ENCODE data around the gene IGSF9B. TPM values are rescaled to one million over a fixed set of nuclear protein-coding genes. Genes with fewer than 3 reads are reported as not detected.

IGSF9B gene
- total RNA-seq, 1 donor from 2014 or later, result 10.1 TPM

DNA sequence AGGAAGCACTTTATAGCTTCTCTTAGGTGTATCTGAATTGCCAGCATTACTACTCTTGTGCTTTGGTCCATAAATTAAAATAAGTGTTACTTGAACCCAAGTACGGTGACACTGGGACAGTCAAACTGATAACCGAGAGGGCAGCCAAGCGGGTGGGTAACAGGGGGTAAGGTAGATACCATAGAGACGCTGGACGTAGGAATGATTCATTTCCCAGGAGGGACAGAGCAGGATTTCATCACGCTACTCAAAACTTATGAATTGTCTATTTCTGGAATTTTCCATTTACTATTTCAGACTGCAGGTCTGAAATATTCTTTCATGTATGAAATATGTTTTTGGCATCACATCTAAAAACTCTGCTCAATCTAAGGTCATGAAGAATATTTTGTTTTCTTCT, 96.6 kb downstream of the IGSF9B start:
- no peaks in the 10 kb centered on the region for H3K9me3 ChIP-seq
- intact Hi-C loops (cut with DNase I), result no loop called here
- H3K27ac ChIP-seq, result no peak overlapping the region

More for the DNA sequence above, 96.6 kb downstream of the IGSF9B start:
- Histone ChIP-seq H3K27me3 (no peaks in the 10 kb centered on the region), H3K36me3 (no peaks in the 10 kb centered on the region), H3K4me1 (no peaks in the 10 kb centered on the region), H3K4me3 (no peak overlapping the region)
- DNase-seq (ENCODE audit: extremely low spot score in 2 of 2), result no peak
- TF ChIP-seq POLR2A (IDR thresholded peaks at IDR 0.05), result no peak
- TF ChIP-seq, protein P1, sequence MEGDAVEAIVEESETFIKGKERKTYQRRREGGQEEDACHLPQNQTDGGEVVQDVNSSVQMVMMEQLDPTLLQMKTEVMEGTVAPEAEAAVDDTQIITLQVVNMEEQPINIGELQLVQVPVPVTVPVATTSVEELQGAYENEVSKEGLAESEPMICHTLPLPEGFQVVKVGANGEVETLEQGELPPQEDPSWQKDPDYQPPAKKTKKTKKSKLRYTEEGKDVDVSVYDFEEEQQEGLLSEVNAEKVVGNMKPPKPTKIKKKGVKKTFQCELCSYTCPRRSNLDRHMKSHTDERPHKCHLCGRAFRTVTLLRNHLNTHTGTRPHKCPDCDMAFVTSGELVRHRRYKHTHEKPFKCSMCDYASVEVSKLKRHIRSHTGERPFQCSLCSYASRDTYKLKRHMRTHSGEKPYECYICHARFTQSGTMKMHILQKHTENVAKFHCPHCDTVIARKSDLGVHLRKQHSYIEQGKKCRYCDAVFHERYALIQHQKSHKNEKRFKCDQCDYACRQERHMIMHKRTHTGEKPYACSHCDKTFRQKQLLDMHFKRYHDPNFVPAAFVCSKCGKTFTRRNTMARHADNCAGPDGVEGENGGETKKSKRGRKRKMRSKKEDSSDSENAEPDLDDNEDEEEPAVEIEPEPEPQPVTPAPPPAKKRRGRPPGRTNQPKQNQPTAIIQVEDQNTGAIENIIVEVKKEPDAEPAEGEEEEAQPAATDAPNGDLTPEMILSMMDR (IDR thresholded peaks at IDR 0.05), result no peak
- no peak for TF ChIP-seq POLR2AphosphoS5 (IDR thresholded peaks at IDR 0.05; ENCODE audit: insufficient read depth in 1 of 2, low read depth in 1 of 2)

Other genes with a start within 250 kb of the IGSF9B start
- not detected for gene SPATA19, start 111.5 kb downstream of the IGSF9B start, total RNA-seq
- gene JAM3, start 112.1 kb upstream of the IGSF9B start, total RNA-seq, result 31.7 TPM

All from vagina (tissue), 2 donors.